Measurements from ENCODE around the gene GLCCI1. TPM values are rescaled to one million over a fixed set of nuclear protein-coding genes. Genes with fewer than 3 reads are reported as not detected.

GLCCI1 gene
- total RNA-seq, 2 donors from 2014 or later: 44.3 to 55.8 TPM

- Mint-ChIP-seq H3K4me1 (peaks cover 19% of the 10 kb centered on the region), H3K27me3 (ENCODE audit: insufficient read depth) (no peaks in the 10 kb centered on the region), H3K9me3 (peaks cover 11% of the 10 kb centered on the region), H3K4me3 (no peak overlapping the region), H3K36me3 (ENCODE audit: low read depth) (peaks cover 47% of the 10 kb centered on the region), H3K27ac (no peak overlapping the region)
- TF ChIP-seq, protein P1, sequence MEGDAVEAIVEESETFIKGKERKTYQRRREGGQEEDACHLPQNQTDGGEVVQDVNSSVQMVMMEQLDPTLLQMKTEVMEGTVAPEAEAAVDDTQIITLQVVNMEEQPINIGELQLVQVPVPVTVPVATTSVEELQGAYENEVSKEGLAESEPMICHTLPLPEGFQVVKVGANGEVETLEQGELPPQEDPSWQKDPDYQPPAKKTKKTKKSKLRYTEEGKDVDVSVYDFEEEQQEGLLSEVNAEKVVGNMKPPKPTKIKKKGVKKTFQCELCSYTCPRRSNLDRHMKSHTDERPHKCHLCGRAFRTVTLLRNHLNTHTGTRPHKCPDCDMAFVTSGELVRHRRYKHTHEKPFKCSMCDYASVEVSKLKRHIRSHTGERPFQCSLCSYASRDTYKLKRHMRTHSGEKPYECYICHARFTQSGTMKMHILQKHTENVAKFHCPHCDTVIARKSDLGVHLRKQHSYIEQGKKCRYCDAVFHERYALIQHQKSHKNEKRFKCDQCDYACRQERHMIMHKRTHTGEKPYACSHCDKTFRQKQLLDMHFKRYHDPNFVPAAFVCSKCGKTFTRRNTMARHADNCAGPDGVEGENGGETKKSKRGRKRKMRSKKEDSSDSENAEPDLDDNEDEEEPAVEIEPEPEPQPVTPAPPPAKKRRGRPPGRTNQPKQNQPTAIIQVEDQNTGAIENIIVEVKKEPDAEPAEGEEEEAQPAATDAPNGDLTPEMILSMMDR (conservative IDR thresholded peaks at IDR 0.05): no peak
- H3K36me3 ChIP-seq (ENCODE audit: control insufficient read depth, insufficient read depth, low read length): peaks cover 34% of the 10 kb centered on the region
- DNase-seq: no peak
- H3K9me3 ChIP-seq (ENCODE audit: control insufficient read depth, low read length): peaks cover 7% of the 10 kb centered on the region
- H3K9ac ChIP-seq (ENCODE audit: extremely low read depth, low read length, poor library complexity, severe bottlenecking): no peak overlapping the region
- H3K27me3 ChIP-seq (ENCODE audit: control insufficient read depth, insufficient read depth, low read length, poor library complexity, severe bottlenecking): no peaks in the 10 kb centered on the region
- H3K4me3 ChIP-seq (ENCODE audit: low read length): no peak overlapping the region
- H3K4me1 ChIP-seq (ENCODE audit: control insufficient read depth, insufficient read depth, low read length): no peaks in the 10 kb centered on the region
- H3K27ac ChIP-seq (ENCODE audit: low read depth, low read length): no peak overlapping the region
Observed at GRCh38 chr7:8063706-8064297, 95.2 kb downstream of the GLCCI1 start.

- DNase-seq: no peak
- Mint-ChIP-seq H3K4me3 (no peak overlapping the region), H3K27me3 (ENCODE audit: insufficient read depth) (no peaks in the 10 kb centered on the region), H3K9me3 (peaks cover 11% of the 10 kb centered on the region), H3K27ac (no peak overlapping the region), H3K4me1 (peaks cover 19% of the 10 kb centered on the region), H3K36me3 (ENCODE audit: low read depth) (peaks cover 45% of the 10 kb centered on the region)
- Histone ChIP-seq H3K9me3 (ENCODE audit: control insufficient read depth, low read length) (peaks cover 7% of the 10 kb centered on the region), H3K27ac (ENCODE audit: low read depth, low read length) (no peak overlapping the region), H3K4me1 (ENCODE audit: control insufficient read depth, insufficient read depth, low read length) (no peaks in the 10 kb centered on the region), H3K27me3 (ENCODE audit: control insufficient read depth, insufficient read depth, low read length, poor library complexity, severe bottlenecking) (no peaks in the 10 kb centered on the region), H3K36me3 (ENCODE audit: control insufficient read depth, insufficient read depth, low read length) (peaks cover 28% of the 10 kb centered on the region), H3K4me3 (ENCODE audit: low read length) (no peak overlapping the region), H3K9ac (ENCODE audit: extremely low read depth, low read length, poor library complexity, severe bottlenecking) (no peak overlapping the region)
- TF ChIP-seq, protein P1 (conservative IDR thresholded peaks at IDR 0.05): no peak
- WGBS, 2 experiments (ENCODE audit: insufficient coverage in 1 of 2, insufficient read length in 1 of 2): 90 to 94% methylated on average over 3 to 12 of the region's 12 CpGs
Observed at GRCh38 chr7:8064828-8065227, 96.2 kb downstream of the GLCCI1 start.

DNA sequence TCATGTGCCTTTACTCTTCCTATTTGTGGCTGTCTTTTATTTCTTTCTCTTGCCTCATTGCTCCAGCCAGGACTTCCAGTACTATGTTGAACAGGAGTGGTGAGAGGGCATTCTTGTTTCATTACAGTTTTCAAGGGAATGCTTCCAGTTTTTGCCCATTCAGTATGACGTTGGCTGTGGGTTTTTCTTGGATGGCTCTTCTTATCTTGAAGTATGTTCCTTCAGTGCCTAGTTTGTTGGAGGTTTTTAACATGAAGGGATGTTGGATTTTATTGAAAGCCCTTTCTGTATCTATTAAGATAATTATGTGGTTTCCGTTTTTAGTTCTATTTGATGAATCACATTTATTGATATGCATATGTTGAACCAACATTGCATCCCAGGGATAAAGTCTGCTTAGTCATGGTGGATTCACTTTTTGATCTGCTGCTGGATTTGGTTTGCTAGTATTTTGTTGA is 96.8 kb downstream of the GLCCI1 start:
- no peaks in the 10 kb centered on the region for H3K4me1 ChIP-seq (ENCODE audit: control insufficient read depth, insufficient read depth, low read length)
- TF ChIP-seq, protein P1 (conservative IDR thresholded peaks at IDR 0.05): no peak
- no peak overlapping the region for H3K4me3 ChIP-seq (ENCODE audit: low read length)
- Mint-ChIP-seq H3K36me3 (ENCODE audit: low read depth) (peaks cover 40% of the 10 kb centered on the region), H3K4me1 (peaks cover 19% of the 10 kb centered on the region), H3K9me3 (peaks cover 11% of the 10 kb centered on the region), H3K27me3 (ENCODE audit: insufficient read depth) (no peaks in the 10 kb centered on the region), H3K27ac (no peak overlapping the region), H3K4me3 (no peak overlapping the region)
- no peak overlapping the region for H3K9ac ChIP-seq (ENCODE audit: extremely low read depth, low read length, poor library complexity, severe bottlenecking)
- no peak for DNase-seq
- peaks cover 24% of the 10 kb centered on the region for H3K36me3 ChIP-seq (ENCODE audit: control insufficient read depth, insufficient read depth, low read length)
- no peaks in the 10 kb centered on the region for H3K27me3 ChIP-seq (ENCODE audit: control insufficient read depth, insufficient read depth, low read length, poor library complexity, severe bottlenecking)
- 80 to 86% methylated on average over 1 to 2 of the region's 2 CpGs for WGBS, 2 experiments (ENCODE audit: insufficient coverage in 1 of 2, insufficient read length in 1 of 2)
- no peak overlapping the region for H3K27ac ChIP-seq (ENCODE audit: low read depth, low read length)
- peaks cover 7% of the 10 kb centered on the region for H3K9me3 ChIP-seq (ENCODE audit: control insufficient read depth, low read length)

Measured in endodermal cell (in vitro differentiated cells).